Measurements from ENCODE around the gene LHX6. TPM values are rescaled to one million over a fixed set of nuclear protein-coding genes. Genes with fewer than 3 reads are reported as not detected.

Gene LHX6
- total and polyA plus RNA-seq, 2 of the 13 experiments (the other 11 are each of a cell fraction or from before 2014, with no cell fraction given): 1.1 to 1.3 TPM

DNA sequence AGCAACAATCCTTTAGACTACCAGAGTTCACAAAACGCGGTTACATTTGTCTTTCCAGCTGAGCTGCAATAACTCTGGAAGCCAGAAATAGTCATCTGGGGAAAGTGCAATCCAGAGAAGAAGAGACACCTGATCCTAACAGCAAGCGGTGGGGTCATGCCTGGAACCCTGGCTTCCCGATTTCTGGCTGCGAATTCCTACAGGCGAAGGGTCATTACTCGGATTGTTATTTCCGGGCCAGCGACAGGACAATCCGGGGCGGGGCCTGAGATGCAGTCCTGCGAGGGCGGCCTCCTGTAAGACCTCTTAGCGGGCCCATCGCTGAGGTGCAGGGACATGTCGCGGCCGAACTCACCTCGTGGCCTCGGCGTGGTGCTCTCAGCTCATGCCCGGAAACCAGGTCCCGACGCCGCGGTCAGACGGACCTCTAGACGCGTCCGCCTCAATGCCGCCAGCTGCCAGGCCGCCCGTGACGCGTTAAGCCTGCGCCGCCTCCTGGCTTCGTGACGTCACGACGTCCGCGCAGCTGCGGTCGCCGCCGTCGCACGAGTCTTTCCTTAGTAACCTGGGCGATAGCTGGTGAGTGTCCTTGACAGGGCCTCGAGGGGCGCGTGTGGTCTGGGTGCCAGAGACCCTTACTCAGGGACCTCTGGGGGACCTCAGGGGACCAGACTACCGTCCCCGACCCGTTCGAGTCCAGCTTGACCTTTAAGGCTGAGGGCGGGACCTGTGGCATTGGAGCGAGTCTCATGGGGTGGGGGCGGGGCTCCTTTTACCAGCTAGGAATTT, 35.8 kb upstream of the LHX6 start, which contains the start of the genes MRRF and RBM18 (continued):
- TF ChIP-seq HIVEP1 (CRISPR knock-in tag; IDR thresholded peaks at IDR 0.05): peak; percentile 91
- peak; percentile 63; the same call in 1 of the 2 replicates for TF ChIP-seq SIN3A (IDR thresholded peaks at IDR 0.05; ENCODE audit: borderline replicate concordance, low read depth, low read length)
- no peak for TF ChIP-seq ZNF720 (CRISPR knock-in tag; IDR thresholded peaks at IDR 0.05)
- TF ChIP-seq, protein P1, sequence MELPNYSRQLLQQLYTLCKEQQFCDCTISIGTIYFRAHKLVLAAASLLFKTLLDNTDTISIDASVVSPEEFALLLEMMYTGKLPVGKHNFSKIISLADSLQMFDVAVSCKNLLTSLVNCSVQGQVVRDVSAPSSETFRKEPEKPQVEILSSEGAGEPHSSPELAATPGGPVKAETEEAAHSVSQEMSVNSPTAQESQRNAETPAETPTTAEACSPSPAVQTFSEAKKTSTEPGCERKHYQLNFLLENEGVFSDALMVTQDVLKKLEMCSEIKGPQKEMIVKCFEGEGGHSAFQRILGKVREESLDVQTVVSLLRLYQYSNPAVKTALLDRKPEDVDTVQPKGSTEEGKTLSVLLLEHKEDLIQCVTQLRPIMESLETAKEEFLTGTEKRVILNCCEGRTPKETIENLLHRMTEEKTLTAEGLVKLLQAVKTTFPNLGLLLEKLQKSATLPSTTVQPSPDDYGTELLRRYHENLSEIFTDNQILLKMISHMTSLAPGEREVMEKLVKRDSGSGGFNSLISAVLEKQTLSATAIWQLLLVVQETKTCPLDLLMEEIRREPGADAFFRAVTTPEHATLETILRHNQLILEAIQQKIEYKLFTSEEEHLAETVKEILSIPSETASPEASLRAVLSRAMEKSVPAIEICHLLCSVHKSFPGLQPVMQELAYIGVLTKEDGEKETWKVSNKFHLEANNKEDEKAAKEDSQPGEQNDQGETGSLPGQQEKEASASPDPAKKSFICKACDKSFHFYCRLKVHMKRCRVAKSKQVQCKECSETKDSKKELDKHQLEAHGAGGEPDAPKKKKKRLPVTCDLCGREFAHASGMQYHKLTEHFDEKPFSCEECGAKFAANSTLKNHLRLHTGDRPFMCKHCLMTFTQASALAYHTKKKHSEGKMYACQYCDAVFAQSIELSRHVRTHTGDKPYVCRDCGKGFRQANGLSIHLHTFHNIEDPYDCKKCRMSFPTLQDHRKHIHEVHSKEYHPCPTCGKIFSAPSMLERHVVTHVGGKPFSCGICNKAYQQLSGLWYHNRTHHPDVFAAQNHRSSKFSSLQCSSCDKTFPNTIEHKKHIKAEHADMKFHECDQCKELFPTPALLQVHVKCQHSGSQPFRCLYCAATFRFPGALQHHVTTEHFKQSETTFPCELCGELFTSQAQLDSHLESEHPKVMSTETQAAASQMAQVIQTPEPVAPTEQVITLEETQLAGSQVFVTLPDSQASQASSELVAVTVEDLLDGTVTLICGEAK (IDR thresholded peaks at IDR 0.05): no peak
- TF ChIP-seq, protein P1 (CRISPR knock-in tag; IDR thresholded peaks at IDR 0.05): peak; percentile 94
- TF ChIP-seq SP140L (CRISPR knock-in tag; IDR thresholded peaks at IDR 0.05; ENCODE audit: borderline replicate concordance): no peak
- TF ChIP-seq, protein P2, sequence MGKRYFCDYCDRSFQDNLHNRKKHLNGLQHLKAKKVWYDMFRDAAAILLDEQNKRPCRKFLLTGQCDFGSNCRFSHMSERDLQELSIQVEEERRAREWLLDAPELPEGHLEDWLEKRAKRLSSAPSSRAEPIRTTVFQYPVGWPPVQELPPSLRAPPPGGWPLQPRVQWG (CRISPR knock-in tag; IDR thresholded peaks at IDR 0.05; ENCODE audit: borderline replicate concordance, low read depth): no peak
- peak; percentile 99 for TF ChIP-seq SRY (CRISPR knock-in tag; IDR thresholded peaks at IDR 0.05)
- TF ChIP-seq RAD51 (IDR thresholded peaks at IDR 0.05; ENCODE audit: borderline replicate concordance): no peak
- TF ChIP-seq NFE2L1 (CRISPR knock-in tag; IDR thresholded peaks at IDR 0.05; ENCODE audit: borderline replicate concordance): peak; percentile 40; the same call in 1 of the 2 replicates
- peak; percentile 71; the same call in 1 of the 2 replicates for TF ChIP-seq BHLHE40 (IDR thresholded peaks at IDR 0.05; ENCODE audit: low read length)
- peak; percentile 81; the same call in 1 of the 2 replicates for TF ChIP-seq ZSCAN22 (CRISPR knock-in tag; IDR thresholded peaks at IDR 0.05)
- peak; percentile 62; the same call in 1 of the 2 replicates for TF ChIP-seq RXRB (CRISPR knock-in tag; IDR thresholded peaks at IDR 0.05; ENCODE audit: borderline replicate concordance)
- 0 out of 2 replicates have a peak, but pooled peaks have one; percentile 41 for TF ChIP-seq FOXJ3 (CRISPR knock-in tag; IDR thresholded peaks at IDR 0.05; ENCODE audit: borderline replicate concordance)
- no peak for TF ChIP-seq ZNF660 (CRISPR knock-in tag; IDR thresholded peaks at IDR 0.05; ENCODE audit: borderline replicate concordance, low read depth)
- TF ChIP-seq, protein P3, sequence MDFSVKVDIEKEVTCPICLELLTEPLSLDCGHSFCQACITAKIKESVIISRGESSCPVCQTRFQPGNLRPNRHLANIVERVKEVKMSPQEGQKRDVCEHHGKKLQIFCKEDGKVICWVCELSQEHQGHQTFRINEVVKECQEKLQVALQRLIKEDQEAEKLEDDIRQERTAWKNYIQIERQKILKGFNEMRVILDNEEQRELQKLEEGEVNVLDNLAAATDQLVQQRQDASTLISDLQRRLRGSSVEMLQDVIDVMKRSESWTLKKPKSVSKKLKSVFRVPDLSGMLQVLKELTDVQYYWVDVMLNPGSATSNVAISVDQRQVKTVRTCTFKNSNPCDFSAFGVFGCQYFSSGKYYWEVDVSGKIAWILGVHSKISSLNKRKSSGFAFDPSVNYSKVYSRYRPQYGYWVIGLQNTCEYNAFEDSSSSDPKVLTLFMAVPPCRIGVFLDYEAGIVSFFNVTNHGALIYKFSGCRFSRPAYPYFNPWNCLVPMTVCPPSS (IDR thresholded peaks at IDR 0.05): no peak
- TF ChIP-seq, protein P4, sequence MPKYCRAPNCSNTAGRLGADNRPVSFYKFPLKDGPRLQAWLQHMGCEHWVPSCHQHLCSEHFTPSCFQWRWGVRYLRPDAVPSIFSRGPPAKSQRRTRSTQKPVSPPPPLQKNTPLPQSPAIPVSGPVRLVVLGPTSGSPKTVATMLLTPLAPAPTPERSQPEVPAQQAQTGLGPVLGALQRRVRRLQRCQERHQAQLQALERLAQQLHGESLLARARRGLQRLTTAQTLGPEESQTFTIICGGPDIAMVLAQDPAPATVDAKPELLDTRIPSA (CRISPR knock-in tag; IDR thresholded peaks at IDR 0.05; ENCODE audit: borderline replicate concordance): no peak; the same call in 1 of the 2 replicates
- peak; percentile 90; the same call in 1 of the 2 replicates for TF ChIP-seq KDM5A (IDR thresholded peaks at IDR 0.05; ENCODE audit: borderline replicate concordance, low read length)

Data from HepG2 (cell line).